NCI-H345 treated with DMSO at 0.1 percent for 48 hours (cell line): ENCODE measurements around the gene SUN2.

Experiments
- DNase-seq: peaks from one replicate; lab custom pipeline; 2025; ENCODE audit not compliant: unreplicated experiment; lab: John Stamatoyannopoulos, UW

The SUN2 gene

DNA sequence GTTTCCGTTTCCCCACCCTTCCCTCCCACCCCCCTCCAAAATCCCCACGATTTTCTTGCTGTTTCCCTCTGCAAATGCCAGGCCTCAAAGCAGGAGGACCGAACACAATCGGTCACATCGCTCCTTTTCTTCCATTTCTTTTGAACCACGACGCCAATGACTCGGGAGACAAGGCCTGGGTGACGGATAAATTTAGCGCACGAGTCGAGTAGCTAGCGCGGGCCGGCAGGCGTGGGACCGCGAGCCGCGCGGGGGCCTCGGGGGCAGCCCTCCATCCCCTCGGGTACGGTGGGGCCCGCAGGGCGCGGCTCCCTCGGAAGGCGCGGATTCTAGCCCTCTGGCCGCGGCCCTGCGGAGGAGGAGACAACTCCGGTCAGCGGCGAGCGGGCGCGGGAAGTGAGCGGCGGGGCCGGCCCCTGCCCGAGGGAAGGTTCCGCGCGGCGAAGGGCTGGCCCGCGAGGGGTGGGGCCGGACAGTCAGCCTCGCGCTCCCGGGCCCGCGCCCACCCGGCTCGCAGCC, 55.5 kb downstream of the SUN2 start:
- DNase-seq, result no peak

DNA sequence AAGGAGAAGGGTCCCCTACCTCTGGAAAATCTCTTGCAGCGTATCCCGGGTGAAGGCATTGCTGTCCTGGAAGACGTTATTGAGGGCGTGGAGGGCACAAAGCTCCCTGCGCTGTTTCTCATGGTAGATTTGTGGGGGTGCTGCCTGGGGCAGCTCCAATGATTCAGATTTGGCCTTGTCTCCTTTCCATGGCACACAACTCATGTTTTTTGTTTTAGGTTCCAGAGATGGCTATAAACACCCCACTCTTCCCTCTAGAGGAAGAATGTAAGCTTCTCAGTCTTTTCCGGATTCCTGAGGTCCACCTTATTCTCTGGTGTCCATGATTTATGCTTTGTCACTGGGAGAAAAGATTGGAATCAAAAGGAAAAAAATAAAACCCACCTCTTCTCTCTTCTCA, 56.0 kb downstream of the SUN2 start:
- no peak for DNase-seq

GRCh38 chr22:38699143-38699542, 56.7 kb downstream of the SUN2 start:
- DNase-seq, result no peak

GRCh38 chr22:38698407-38699094, 57.2 kb downstream of the SUN2 start:
- DNase-seq, result no peak

DNA sequence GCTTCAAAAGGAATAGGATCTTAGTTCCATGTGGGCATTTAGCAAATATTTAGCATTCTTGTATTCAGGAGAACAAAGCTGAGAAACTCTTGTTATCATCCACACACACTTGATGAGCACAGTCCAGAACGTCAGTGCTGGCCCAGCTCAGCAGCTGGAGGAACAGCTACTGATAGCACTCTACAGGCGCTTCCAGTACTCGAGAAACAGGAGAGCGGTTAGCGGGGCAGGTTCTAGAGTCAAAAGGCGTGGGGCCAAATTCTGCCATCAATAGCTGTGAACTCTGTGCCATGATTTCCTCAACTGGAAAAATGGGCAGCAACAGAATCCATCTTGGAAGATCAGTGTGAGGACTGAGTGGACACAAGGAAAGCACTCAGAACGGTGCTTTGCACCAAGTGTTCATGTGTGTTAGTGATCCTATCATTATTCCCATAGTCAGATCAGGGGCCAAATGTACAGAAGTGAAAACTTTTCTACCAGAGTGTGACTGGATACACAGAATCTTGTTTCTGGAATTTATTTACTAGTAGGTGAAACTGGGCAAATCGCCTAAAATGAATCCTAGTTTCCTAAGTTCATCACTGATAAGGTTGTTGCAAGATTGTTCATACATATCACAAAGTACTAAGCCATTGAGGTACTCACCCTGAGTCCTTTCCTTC, 58.2 kb downstream of the SUN2 start:
- no peak for DNase-seq

- DNase-seq, result no peak
Observed at GRCh38 chr22:38696606-38697424, 59.0 kb downstream of the SUN2 start.

GRCh38 chr22:38694940-38695339, 60.9 kb downstream of the SUN2 start:
- DNase-seq, result no peak

DNA sequence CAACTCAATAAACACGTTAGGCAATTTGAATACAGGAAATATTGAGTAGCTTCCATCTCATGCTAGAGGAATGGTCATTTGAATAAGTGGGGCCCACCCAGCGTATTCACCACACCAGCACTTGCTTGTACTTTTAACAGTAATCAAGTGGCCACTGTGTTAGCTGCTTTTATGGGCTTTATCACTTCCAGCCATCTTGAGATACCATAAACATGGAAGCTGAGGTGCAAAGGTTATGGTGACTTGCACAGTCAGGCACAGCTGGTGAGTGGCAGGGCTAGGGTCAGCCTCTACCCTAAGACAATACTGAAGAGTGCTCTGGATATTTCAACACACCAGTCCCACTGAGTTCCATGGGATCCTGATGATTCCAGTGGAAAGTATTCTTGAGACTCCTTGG, 61.7 kb downstream of the SUN2 start:
- no peak for DNase-seq

- DNase-seq, result no peak
Observed at GRCh38 chr22:38689651-38690050, 66.1 kb downstream of the SUN2 start.

- no peak for DNase-seq
Observed at GRCh38 chr22:38685761-38686160, 70.0 kb downstream of the SUN2 start.

GRCh38 chr22:38684895-38685294, 70.9 kb downstream of the SUN2 start:
- no peak for DNase-seq
